ENCODE measurements around the gene PRSS3. TPM values are rescaled to one million over a fixed set of nuclear protein-coding genes. Genes with fewer than 3 reads are reported as not detected.
"Not testable (repeated sequence)": the region's sequence is repeated elsewhere in the genome, so short reads cannot be mapped to it uniquely, and the experiment has no call there.

The PRSS3 gene
- total RNA-seq, 2 experiments from 2014 or later, result not detected

- Mint-ChIP-seq H3K4me3 (no peak overlapping the region), H3K4me1 (peaks cover 19% of the 10 kb centered on the region), H3K27ac (peak overlapping the region; percentile 54), H3K27me3 (no peaks in the 10 kb centered on the region), H3K9me3 (no peaks in the 10 kb centered on the region), H3K36me3 (ENCODE audit: low read depth) (no peaks in the 10 kb centered on the region)
- ChIA-PET POLR2A (interaction anchor here (1.0 kb wide), 1 partner anchor 11 kb away, joined by 3 read pairs; no protein-coding TSS in a partner anchor), CTCF (no interaction called here)
- DNase-seq, result no peak
Observed at GRCh38 chr9:33835625-33836260, 40.4 kb downstream of the PRSS3 start.

GRCh38 chr9:33836261-33836660 lies 40.9 kb downstream of the PRSS3 start:
- H3K36me3 Mint-ChIP-seq (ENCODE audit: low read depth); H3K4me3 Mint-ChIP-seq; H3K9me3 Mint-ChIP-seq; H3K27ac Mint-ChIP-seq; H3K27me3 Mint-ChIP-seq; CTCF ChIA-PET; DNase-seq: not testable (repeated sequence)
- POLR2A ChIA-PET, result interaction anchor here (1.0 kb wide), 1 partner anchor 11 kb away, joined by 3 read pairs; no protein-coding TSS in a partner anchor
- peaks cover 19% of the 10 kb centered on the region for H3K4me1 Mint-ChIP-seq

- Mint-ChIP-seq H3K4me1 (peaks cover 22% of the 10 kb centered on the region), H3K27me3 (no peaks in the 10 kb centered on the region), H3K4me3 (no peak overlapping the region), H3K36me3 (ENCODE audit: low read depth) (no peaks in the 10 kb centered on the region), H3K27ac (no peak overlapping the region), H3K9me3 (no peaks in the 10 kb centered on the region)
- no peak for DNase-seq
- ChIA-PET CTCF (no interaction called here), POLR2A (no interaction called here)
Observed at GRCh38 chr9:33837138-33837537, 41.8 kb downstream of the PRSS3 start.

- peaks cover 25% of the 10 kb centered on the region for H3K4me1 Mint-ChIP-seq
- peaks cover 7% of the 10 kb centered on the region for H3K36me3 Mint-ChIP-seq (ENCODE audit: low read depth)
- H3K4me3 Mint-ChIP-seq, result no peak overlapping the region
- no peaks in the 10 kb centered on the region for H3K27me3 Mint-ChIP-seq
- no peak overlapping the region for H3K27ac Mint-ChIP-seq
- DNase-seq, result no peak
- CTCF ChIA-PET, result no interaction called here
- no peaks in the 10 kb centered on the region for H3K9me3 Mint-ChIP-seq
- POLR2A ChIA-PET, result no interaction called here
Observed at GRCh38 chr9:33840381-33840780, 45.0 kb downstream of the PRSS3 start.

- Mint-ChIP-seq H3K4me1 (peaks cover 30% of the 10 kb centered on the region), H3K4me3 (no peak overlapping the region), H3K27ac (no peak overlapping the region), H3K36me3 (ENCODE audit: low read depth) (peaks cover 10% of the 10 kb centered on the region), H3K27me3 (no peaks in the 10 kb centered on the region), H3K9me3 (no peaks in the 10 kb centered on the region)
- POLR2A ChIA-PET, result no interaction called here
- CTCF ChIA-PET, result interaction anchor here (0.6 kb wide), 1 partner anchor 22 kb away, joined by 4 read pairs; no protein-coding TSS in a partner anchor
- DNase-seq, result no peak
Observed at GRCh38 chr9:33843312-33843961, 48.1 kb downstream of the PRSS3 start.

- no peak for DNase-seq
- no peak overlapping the region for H3K4me3 Mint-ChIP-seq
- ChIA-PET CTCF (interaction anchor here (0.5 to 1.0 kb wide), 4 partner anchors 11 to 786 kb away, joined by 3 to 4 read pairs (median 4); no protein-coding TSS in a partner anchor), POLR2A (no interaction called here)
- H3K4me1 Mint-ChIP-seq, result peaks cover 37% of the 10 kb centered on the region
- no peak overlapping the region for H3K27ac Mint-ChIP-seq
- no peaks in the 10 kb centered on the region for H3K9me3 Mint-ChIP-seq
- H3K36me3 Mint-ChIP-seq (ENCODE audit: low read depth), result peaks cover 10% of the 10 kb centered on the region
- H3K27me3 Mint-ChIP-seq, result no peaks in the 10 kb centered on the region
Observed at GRCh38 chr9:33846231-33846630, 50.9 kb downstream of the PRSS3 start.

- H3K27ac Mint-ChIP-seq, POLR2A ChIA-PET, H3K27me3 Mint-ChIP-seq, H3K4me3 Mint-ChIP-seq, H3K9me3 Mint-ChIP-seq, DNase-seq: not testable (repeated sequence)
- Mint-ChIP-seq H3K36me3 (ENCODE audit: low read depth) (peaks cover 10% of the 10 kb centered on the region), H3K4me1 (peaks cover 36% of the 10 kb centered on the region)
- CTCF ChIA-PET, result interaction anchor here (0.6 to 1.2 kb wide), 2 partner anchors 33 to 39 kb away, joined by 4 to 6 read pairs; no protein-coding TSS in a partner anchor
Observed at GRCh38 chr9:33847894-33848205, 52.5 kb downstream of the PRSS3 start.

Other genes starting within 250 kb of the PRSS3 start
- 10 to 100 TPM; 33.1 to 36.6 TPM for gene UBE2R2, start 21.6 kb downstream of the PRSS3 start, total RNA-seq